Glutamatergic neuron (in vitro differentiated cells): ENCODE measurements around the gene RASA3. TPM values are rescaled to one million over a fixed set of nuclear protein-coding genes. Genes with fewer than 3 reads are reported as not detected.

Experiments
- DNase-seq: peaks from one replicate; pipeline ENCODE4 v3.0.0; 2022
- H3K27ac Mint-ChIP-seq: one replicate; pipeline ENCODE4 v1.8.0; 2020; ENCODE audit warnings: mild to moderate bottlenecking, mixed read lengths, inconsistent platforms; ENCODE audit not compliant: unreplicated experiment
- H3K27me3 Mint-ChIP-seq: one replicate; pipeline ENCODE4 v1.8.0; 2020; ENCODE audit warnings: mild to moderate bottlenecking, moderate library complexity, mixed read lengths, inconsistent platforms; ENCODE audit not compliant: unreplicated experiment
- H3K36me3 Mint-ChIP-seq: one replicate; pipeline ENCODE4 v1.8.0; 2020; ENCODE audit warnings: mild to moderate bottlenecking, mixed read lengths, inconsistent platforms; ENCODE audit not compliant: unreplicated experiment
- H3K4me1 Mint-ChIP-seq: one replicate; pipeline ENCODE4 v1.8.0; 2020; ENCODE audit warnings: mild to moderate bottlenecking, low read depth, mixed read lengths, inconsistent platforms; ENCODE audit not compliant: unreplicated experiment
- H3K4me3 Mint-ChIP-seq: one replicate; pipeline ENCODE4 v1.8.0; 2020; ENCODE audit warnings: mild to moderate bottlenecking, mixed read lengths, inconsistent platforms; ENCODE audit not compliant: unreplicated experiment
- H3K9me3 Mint-ChIP-seq: one replicate; pipeline ENCODE4 v1.8.0; 2020; ENCODE audit warnings: mild to moderate bottlenecking, moderate library complexity, mixed read lengths, inconsistent platforms; ENCODE audit not compliant: unreplicated experiment
- total RNA-seq: library from RNA; stranded (reverse); fragmentation: NEBNext Ultra II Directional; extraction: Animal tissue kit (Norgen Biotek cat#: 25700); gene quantifications from one replicate; pipeline ENCODE4 v1.2.1, GENCODE V29; 2021; ENCODE audit not compliant: unreplicated experiment
- TF ChIP-seq, protein P1 (sequence below): fragments of 200-600 bp; sonication (generic); IDR thresholded peaks from one replicate; pipeline ENCODE4 v1.5.0; 2021; ENCODE audit not compliant: partially characterized antibody, unreplicated experiment

Gene RASA3
- total RNA-seq, 1 donor from 2014 or later: 15.2 TPM

DNA sequence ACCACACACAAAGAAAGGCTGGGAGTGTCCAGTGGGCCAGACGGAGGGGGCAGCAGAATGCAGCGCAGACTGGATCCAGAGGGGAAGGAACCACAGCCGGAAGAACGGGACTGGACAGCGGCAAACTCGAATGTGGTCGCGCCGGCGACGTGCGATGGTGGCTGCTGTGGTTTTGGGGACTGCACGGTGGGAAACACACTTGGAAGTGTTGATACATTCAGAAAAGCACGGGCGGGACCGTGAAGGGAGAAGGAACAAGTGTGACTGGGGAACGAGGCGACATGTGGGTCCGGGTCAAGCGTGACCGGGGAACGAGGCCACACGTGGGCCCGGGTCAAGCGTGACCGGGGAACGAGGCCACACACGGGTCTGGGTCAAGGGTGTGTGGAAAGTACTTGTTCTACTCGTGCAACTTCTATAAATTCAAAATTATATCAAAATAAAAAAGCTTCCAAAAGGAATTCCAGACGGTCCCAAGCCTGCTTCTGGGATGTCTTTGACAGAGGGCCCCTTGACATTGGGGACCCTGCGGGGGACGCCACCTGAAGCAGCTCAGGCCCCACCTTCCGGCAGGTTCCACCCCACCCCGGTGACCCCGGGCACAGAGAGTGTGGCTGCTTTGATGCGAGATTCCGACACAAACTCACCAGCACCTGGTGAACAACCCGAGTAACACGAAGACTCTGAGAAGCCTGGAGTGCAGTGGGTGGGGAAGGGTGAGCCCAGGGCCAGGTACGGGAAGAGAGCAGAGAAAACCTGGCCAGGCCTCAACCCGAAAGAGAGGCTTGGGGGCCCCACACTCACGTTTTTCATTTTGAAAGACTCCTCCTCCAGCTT lies 133.4 kb downstream of the RASA3 start:
- TF ChIP-seq, protein P1, sequence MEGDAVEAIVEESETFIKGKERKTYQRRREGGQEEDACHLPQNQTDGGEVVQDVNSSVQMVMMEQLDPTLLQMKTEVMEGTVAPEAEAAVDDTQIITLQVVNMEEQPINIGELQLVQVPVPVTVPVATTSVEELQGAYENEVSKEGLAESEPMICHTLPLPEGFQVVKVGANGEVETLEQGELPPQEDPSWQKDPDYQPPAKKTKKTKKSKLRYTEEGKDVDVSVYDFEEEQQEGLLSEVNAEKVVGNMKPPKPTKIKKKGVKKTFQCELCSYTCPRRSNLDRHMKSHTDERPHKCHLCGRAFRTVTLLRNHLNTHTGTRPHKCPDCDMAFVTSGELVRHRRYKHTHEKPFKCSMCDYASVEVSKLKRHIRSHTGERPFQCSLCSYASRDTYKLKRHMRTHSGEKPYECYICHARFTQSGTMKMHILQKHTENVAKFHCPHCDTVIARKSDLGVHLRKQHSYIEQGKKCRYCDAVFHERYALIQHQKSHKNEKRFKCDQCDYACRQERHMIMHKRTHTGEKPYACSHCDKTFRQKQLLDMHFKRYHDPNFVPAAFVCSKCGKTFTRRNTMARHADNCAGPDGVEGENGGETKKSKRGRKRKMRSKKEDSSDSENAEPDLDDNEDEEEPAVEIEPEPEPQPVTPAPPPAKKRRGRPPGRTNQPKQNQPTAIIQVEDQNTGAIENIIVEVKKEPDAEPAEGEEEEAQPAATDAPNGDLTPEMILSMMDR: no peak
- Mint-ChIP-seq H3K9me3 (peaks cover 8% of the 10 kb centered on the region), H3K4me3 (no peak overlapping the region), H3K27me3 (peaks cover 4% of the 10 kb centered on the region), H3K27ac (peak overlapping the region; percentile 68), H3K36me3 (peaks cover 3% of the 10 kb centered on the region), H3K4me1 (peaks cover 10% of the 10 kb centered on the region)
- peak; percentile 7 for DNase-seq

DNA sequence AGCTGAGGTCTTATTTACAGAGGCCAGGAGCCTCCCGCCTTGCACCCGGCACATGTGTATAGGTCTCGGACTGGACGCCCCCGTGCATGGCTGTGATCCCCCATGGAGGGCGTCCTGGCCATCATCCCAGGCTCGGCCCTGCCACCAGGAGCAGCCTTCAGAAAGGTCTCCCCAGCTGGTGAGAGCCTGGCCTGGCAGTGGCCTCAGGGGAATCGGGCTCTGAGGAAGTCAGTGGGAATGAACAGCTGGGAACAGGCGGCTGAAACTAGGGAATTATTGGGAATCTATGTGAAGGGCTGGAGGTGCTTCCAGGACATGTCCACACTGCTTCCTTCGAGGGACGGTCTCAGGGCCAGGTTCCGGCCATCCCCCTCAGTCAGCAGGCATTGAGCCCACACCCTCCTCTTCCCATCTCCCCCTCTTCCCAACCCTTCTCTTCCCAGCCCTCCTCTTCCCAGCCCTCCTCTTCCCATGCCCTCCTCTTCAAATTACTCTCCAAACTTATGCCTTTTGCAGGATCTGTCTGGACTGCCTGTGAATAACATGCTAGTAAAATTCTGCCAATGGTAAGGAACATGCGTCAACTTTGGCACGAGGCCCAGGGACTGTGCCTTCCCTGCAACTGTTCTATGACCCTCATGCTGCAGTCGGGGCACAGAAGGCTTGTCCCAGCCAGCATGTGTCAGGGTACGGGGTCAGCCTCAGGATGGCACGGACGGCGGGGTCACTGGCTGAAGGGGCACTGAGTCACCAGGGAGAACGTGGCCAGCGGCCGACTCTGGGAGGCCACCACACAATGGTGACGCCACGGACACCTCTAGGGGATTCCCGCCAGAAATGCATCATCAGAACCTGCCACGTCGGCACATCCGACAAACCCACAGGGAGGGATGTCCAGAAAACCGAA lies 134.3 kb downstream of the RASA3 start:
- Mint-ChIP-seq H3K27ac (no peak overlapping the region), H3K27me3 (peaks cover 4% of the 10 kb centered on the region), H3K4me1 (peaks cover 10% of the 10 kb centered on the region), H3K36me3 (peaks cover 3% of the 10 kb centered on the region), H3K4me3 (no peak overlapping the region), H3K9me3 (peaks cover 8% of the 10 kb centered on the region)
- DNase-seq: peak; percentile 57
- TF ChIP-seq, protein P1: no peak

DNA sequence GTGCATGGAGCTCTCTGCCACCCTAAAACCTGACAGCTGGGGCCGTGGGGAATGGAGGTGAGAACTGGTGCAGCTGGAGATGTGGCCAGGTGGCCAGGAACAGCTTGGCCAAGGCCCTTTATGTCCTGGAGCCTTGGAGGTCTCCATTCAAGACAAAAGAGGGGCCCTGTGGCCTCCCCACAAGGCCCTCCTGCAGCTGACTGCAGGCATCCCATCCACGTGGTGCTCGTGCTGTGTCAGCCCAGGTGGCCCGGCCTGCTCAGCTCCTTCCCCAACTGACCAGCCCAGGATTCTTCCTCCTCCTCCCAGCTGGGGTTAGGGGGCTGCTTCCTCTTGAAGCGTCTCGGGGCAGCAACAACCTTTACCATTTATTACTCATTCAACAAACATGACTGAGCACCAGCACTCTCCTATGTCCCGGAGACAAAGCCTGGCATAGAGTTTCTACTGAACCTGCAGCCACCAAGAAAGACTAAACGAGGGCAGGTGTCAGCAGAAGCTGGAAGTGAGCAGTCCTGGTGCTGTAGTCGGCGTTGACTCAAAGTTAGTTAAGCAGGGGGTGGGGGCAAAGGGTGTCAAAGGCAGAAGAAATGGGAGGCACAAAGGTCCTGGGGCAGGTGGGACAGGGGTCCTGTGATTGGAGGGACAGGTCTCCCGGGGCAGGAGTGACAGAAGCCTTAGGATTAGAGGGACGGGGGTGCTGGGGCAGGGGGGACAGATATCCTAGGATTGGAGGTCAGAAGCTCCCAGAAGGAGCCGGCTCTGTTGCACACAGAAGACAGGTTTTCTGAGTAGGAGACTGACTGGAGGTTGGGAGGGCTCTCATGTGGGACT lies 135.3 kb downstream of the RASA3 start:
- Mint-ChIP-seq H3K27ac (no peak overlapping the region), H3K36me3 (peaks cover 3% of the 10 kb centered on the region), H3K4me1 (peaks cover 12% of the 10 kb centered on the region), H3K27me3 (peaks cover 4% of the 10 kb centered on the region), H3K4me3 (no peak overlapping the region), H3K9me3 (peaks cover 9% of the 10 kb centered on the region)
- TF ChIP-seq, protein P1: no peak
- no peak for DNase-seq

DNA sequence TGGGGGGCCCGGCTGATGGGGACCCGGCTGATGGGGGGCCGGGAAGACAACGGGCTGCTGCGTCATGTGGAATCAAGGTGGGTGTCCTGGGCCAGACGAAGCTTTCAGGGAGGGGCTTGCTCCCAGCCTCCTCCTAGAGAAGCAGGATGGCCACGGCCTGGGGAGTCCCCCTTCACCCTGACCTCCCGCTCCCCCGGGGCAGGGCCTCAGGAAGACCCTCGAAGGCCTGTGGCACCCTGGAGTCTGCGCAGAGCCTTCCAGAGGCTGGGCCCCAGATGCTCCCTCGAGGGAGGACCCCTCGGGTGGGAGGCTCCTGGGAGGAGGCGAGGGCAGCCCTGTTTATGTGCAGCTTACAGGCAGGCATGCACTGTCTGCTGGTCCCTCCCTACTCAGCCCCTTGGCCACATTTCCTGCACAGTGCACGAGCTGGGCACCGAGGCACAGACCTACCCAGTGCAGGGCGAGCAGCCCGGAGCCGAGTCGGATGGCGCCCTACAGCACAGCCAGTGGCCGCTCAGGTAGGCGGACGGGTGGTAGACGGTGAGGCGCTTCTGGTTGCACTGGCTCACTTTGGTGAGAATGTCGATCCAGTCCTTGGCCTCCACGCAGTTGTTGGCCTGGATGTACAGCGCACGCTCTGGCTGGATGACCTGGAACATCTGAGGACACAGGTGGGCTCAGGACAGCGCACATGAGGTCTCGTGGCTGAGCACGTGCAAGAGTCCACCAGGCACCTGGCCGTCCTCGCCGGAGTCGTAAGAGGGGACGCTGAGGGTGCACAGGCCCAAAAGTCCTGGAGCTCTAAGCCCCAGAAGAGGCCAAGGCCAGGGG lies 136.1 kb downstream of the RASA3 start:
- DNase-seq: no peak
- peaks cover 15% of the 10 kb centered on the region for H3K4me1 Mint-ChIP-seq
- H3K27ac Mint-ChIP-seq: no peak overlapping the region
- H3K27me3 Mint-ChIP-seq: peaks cover 7% of the 10 kb centered on the region
- TF ChIP-seq, protein P1: no peak
- no peak overlapping the region for H3K4me3 Mint-ChIP-seq
- H3K9me3 Mint-ChIP-seq: peaks cover 11% of the 10 kb centered on the region
- peaks cover 3% of the 10 kb centered on the region for H3K36me3 Mint-ChIP-seq
